AG04450 (cell line): ENCODE data around the gene PLXNA2. TPM values are rescaled to one million over a fixed set of nuclear protein-coding genes. Genes with fewer than 3 reads are reported as not detected.

ENCODE experiments used
- CTCF ChIA-PET: fragments of 300-600, 350-600 bp; formaldehyde crosslinking; extraction: SDS; loops from one replicate; lab custom pipeline; 2022; ENCODE audit warnings: antibody characterized with exemption, inconsistent platforms; lab: Charles Lee
- POLR2A ChIA-PET: fragments of 350-600 bp; formaldehyde crosslinking; extraction: SDS; loops from one replicate; lab custom pipeline; 2021; ENCODE audit warnings: antibody characterized with exemption, inconsistent platforms; lab: Yijun Ruan, JAX
- DNase-seq: peaks from one replicate; pipeline ENCODE4 v3.0.0-alpha.2; 2011; ENCODE audit warnings: low read depth, low spot score
- H3K27ac ChIP-seq: one replicate; pipeline ENCODE4 v1.5.1; 2012; ENCODE audit warnings: low read depth, low read length, control low read depth
- H3K27me3 ChIP-seq: one replicate; pipeline ENCODE4 v1.6.0; 2012; ENCODE audit warnings: low read length; ENCODE audit not compliant: control insufficient read depth, insufficient read depth
- H3K4me3 ChIP-seq: 2 replicates; pipeline ENCODE4 v1.5.1; 2011; ENCODE audit warnings: mild to moderate bottlenecking, low read depth, low read length, control low read depth
- H3K9me3 ChIP-seq: 2 replicates; pipeline ENCODE4 v1.5.1; 2012; ENCODE audit warnings: low read length; ENCODE audit not compliant: control insufficient read depth, insufficient read depth
- polyA plus RNA-seq: library from polyadenylated mRNA; depleted of rRNA; stranded (reverse); fragments of >200 nt; gene quantifications from 2 replicates; pipeline ENCODE4 v1.2.3, GENCODE V29; 2011
- TF ChIP-seq, protein P1 (sequence below): IDR thresholded peaks from 2 replicates; pipeline ENCODE4 v1.5.1; 2011; ENCODE audit warnings: low read depth, low read length, control low read depth, inconsistent platforms

The PLXNA2 gene
- polyA plus RNA-seq, 1 experiment, result 0.10 TPM

- POLR2A ChIA-PET, result interaction anchor here (0.9 to 1.2 kb wide), 2 partner anchors 27 to 112 kb away, joined by 3 read pairs; no protein-coding TSS in a partner anchor
- Histone ChIP-seq H3K27ac (no peak overlapping the region), H3K4me3 (no peak overlapping the region), H3K9me3 (no peaks in the 10 kb centered on the region), H3K27me3 (peaks cover 10% of the 10 kb centered on the region)
- CTCF ChIA-PET, result interaction anchor here (0.6 to 3.1 kb wide), 31 partner anchors 9 to 298 kb away, joined by 3 to 96 read pairs (median 5); partner anchors contain the start of gene PLXNA2
- TF ChIP-seq, protein P1, sequence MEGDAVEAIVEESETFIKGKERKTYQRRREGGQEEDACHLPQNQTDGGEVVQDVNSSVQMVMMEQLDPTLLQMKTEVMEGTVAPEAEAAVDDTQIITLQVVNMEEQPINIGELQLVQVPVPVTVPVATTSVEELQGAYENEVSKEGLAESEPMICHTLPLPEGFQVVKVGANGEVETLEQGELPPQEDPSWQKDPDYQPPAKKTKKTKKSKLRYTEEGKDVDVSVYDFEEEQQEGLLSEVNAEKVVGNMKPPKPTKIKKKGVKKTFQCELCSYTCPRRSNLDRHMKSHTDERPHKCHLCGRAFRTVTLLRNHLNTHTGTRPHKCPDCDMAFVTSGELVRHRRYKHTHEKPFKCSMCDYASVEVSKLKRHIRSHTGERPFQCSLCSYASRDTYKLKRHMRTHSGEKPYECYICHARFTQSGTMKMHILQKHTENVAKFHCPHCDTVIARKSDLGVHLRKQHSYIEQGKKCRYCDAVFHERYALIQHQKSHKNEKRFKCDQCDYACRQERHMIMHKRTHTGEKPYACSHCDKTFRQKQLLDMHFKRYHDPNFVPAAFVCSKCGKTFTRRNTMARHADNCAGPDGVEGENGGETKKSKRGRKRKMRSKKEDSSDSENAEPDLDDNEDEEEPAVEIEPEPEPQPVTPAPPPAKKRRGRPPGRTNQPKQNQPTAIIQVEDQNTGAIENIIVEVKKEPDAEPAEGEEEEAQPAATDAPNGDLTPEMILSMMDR, result peak; percentile 83
- peak; percentile 27 for DNase-seq
These were observed 246.5 kb downstream of the PLXNA2 start for GRCh38 chr1:207997486-207998268.

DNA sequence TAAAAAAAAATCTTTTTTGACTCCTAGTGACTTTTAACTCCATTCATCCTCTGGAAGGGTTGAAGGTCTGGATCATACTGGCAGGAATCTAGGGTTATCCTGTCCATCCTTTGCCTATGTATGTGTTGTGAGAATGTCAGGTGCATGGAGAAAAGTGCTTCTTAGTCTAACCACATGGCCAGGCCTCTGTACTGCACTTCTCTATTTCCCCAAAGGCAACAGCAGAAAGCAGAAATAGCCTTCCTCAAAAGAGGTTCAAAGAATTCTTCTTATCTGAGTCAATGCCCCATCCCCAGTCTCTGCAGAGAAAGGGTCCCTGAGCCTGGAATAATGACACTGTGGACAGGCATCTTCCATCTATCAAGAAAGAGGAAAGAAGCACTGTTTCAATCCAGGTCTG is 247.5 kb downstream of the PLXNA2 start:
- CTCF ChIA-PET, result interaction anchor here (0.6 to 1.8 kb wide), 7 partner anchors 25 to 379 kb away, joined by 3 to 20 read pairs (median 5); no protein-coding TSS in a partner anchor
- POLR2A ChIA-PET, result no interaction called here
- no peak overlapping the region for H3K4me3 ChIP-seq
- no peaks in the 10 kb centered on the region for H3K9me3 ChIP-seq
- TF ChIP-seq, protein P1, result no peak
- no peak for DNase-seq
- H3K27ac ChIP-seq, result no peak overlapping the region
- peaks cover 10% of the 10 kb centered on the region for H3K27me3 ChIP-seq

DNA sequence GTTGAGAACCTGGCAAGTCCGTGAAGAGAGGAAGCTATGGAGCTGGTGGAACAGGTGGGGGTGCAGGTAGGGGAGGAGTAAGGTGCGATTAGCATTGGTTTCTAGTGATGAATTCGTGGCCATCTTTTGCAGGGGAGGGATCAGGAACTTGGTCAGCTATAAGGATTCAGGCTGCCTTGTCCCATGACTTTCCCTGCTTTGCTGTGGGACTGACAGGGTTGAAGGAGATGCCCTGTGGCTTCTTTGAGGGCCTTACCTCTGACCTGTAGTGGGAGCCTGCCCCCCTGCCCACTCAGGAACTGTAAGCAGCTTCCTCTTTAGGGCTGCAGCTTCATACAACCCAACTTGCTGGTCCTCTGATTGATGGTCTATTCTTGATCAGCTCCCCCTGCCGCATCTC is 248.6 kb downstream of the PLXNA2 start:
- ChIA-PET CTCF (interaction anchor here (0.6 to 1.8 kb wide), 10 partner anchors 11 to 250 kb away, joined by 3 to 20 read pairs (median 4); partner anchors contain the start of gene PLXNA2), POLR2A (no interaction called here)

DNA sequence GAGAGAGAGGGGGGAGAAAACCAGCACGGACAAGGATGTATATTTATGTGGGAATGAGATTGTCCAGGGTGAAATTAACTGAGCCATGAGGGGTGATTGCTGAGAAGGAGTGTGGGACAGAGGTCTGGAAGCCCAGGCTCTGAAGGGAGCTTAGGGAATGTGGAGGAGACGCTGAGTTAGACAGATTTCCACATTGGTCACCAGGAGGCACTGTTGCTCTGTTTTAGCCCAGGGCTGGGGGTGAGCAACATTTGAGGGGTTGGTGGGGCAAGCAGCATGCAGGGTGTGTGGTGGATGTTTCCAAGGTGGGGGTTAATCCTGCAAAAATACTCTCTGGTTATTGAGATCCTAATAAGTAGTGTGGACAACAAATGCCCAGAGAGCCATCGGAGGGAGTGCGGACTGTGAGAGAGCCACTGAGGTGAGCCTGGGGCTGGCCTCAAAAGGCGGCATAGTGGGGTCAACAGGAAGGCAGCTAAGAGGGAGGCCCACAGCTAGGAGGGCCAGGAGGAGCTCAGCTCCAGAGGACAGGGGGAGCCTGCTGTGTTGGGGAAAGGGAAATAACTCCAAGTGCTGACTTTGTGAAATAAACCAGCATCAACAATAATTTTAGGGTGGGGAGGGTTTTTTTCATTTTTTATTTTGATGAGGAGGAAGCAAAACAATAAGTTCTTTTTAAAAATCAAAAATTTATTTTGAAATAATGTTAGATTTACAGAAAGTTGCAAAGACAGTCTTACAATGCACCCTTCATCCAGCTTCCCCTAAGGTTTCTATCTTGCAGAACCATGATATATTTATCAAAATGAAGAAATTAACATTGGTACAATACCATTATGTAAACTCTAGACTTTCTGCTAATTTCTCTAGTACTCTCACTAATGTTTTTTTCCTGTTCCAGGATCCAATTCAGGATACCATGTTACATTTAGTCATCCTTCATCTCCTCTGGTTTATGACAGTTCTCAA is 250.4 kb downstream of the PLXNA2 start:
- TF ChIP-seq, protein P1, result peak; percentile 40
- H3K27ac ChIP-seq, result no peak overlapping the region
- ChIA-PET POLR2A (no interaction called here), CTCF (interaction anchor here (0.6 to 1.4 kb wide), 7 partner anchors 14 to 912 kb away, joined by 3 to 6 read pairs (median 3); no protein-coding TSS in a partner anchor)
- no peaks in the 10 kb centered on the region for H3K9me3 ChIP-seq
- DNase-seq, result no peak
- H3K27me3 ChIP-seq, result peaks cover 12% of the 10 kb centered on the region
- no peak overlapping the region for H3K4me3 ChIP-seq

More for the DNA sequence above, 248.6 kb downstream of the PLXNA2 start:
- no peaks in the 10 kb centered on the region for H3K9me3 ChIP-seq
- TF ChIP-seq, protein P1, result no peak
- no peak overlapping the region for H3K4me3 ChIP-seq
- peaks cover 10% of the 10 kb centered on the region for H3K27me3 ChIP-seq
- no peak overlapping the region for H3K27ac ChIP-seq
- no peak for DNase-seq
